ENCODE results near the gene SVOP. TPM values are rescaled to one million over a fixed set of nuclear protein-coding genes. Genes with fewer than 3 reads are reported as not detected.

The SVOP gene
- total RNA-seq, 3 donors from 2014 or later, result not detected

GRCh38 chr12:108930756-108931155 lies 90.1 kb downstream of the SVOP start:
- Histone ChIP-seq H3K27ac (no peak overlapping the region), H3K9me3 (peaks cover 0 to 8% of the 10 kb centered on the region in 2 donors), H3K4me1 (no peaks in the 10 kb centered on the region), H3K27me3 (no peaks in the 10 kb centered on the region), H3K36me3 (no peaks in the 10 kb centered on the region), H3K4me3 (no peak overlapping the region)
- no peak for TF ChIP-seq POLR2AphosphoS5 (IDR thresholded peaks at IDR 0.05)
- intact Hi-C loops (cut with DNase I; ENCODE audit: low total_unique reads), result no loop called here
- no peak for DNase-seq (ENCODE audit: low spot score in 2 of 2)

GRCh38 chr12:108930155-108930554 lies 90.7 kb downstream of the SVOP start:
- no peak for DNase-seq (ENCODE audit: low spot score in 2 of 2)
- Histone ChIP-seq H3K9me3 (peaks cover 0 to 8% of the 10 kb centered on the region in 2 donors), H3K36me3 (no peaks in the 10 kb centered on the region), H3K27me3 (no peaks in the 10 kb centered on the region), H3K4me1 (no peaks in the 10 kb centered on the region), H3K4me3 (no peak overlapping the region), H3K27ac (no peak overlapping the region)
- intact Hi-C loops (cut with DNase I; ENCODE audit: low total_unique reads), result no loop called here
- TF ChIP-seq, protein P1, sequence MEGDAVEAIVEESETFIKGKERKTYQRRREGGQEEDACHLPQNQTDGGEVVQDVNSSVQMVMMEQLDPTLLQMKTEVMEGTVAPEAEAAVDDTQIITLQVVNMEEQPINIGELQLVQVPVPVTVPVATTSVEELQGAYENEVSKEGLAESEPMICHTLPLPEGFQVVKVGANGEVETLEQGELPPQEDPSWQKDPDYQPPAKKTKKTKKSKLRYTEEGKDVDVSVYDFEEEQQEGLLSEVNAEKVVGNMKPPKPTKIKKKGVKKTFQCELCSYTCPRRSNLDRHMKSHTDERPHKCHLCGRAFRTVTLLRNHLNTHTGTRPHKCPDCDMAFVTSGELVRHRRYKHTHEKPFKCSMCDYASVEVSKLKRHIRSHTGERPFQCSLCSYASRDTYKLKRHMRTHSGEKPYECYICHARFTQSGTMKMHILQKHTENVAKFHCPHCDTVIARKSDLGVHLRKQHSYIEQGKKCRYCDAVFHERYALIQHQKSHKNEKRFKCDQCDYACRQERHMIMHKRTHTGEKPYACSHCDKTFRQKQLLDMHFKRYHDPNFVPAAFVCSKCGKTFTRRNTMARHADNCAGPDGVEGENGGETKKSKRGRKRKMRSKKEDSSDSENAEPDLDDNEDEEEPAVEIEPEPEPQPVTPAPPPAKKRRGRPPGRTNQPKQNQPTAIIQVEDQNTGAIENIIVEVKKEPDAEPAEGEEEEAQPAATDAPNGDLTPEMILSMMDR (IDR thresholded peaks at IDR 0.05), result no peak
- TF ChIP-seq POLR2A (IDR thresholded peaks at IDR 0.05) (no peak), POLR2AphosphoS5 (IDR thresholded peaks at IDR 0.05) (no peak)

GRCh38 chr12:108928695-108929094 lies 92.2 kb downstream of the SVOP start:
- no peaks in the 10 kb centered on the region for H3K4me1 ChIP-seq
- H3K27me3 ChIP-seq, result no peaks in the 10 kb centered on the region
- H3K27ac ChIP-seq, result no peak overlapping the region
- no peaks in the 10 kb centered on the region for H3K36me3 ChIP-seq
- TF ChIP-seq, protein P1 (IDR thresholded peaks at IDR 0.05), result no peak
- TF ChIP-seq POLR2AphosphoS5 (IDR thresholded peaks at IDR 0.05), result no peak
- no peak for TF ChIP-seq POLR2A (IDR thresholded peaks at IDR 0.05)
- DNase-seq (ENCODE audit: low spot score in 2 of 2), result no peak
- intact Hi-C loops (cut with DNase I; ENCODE audit: low total_unique reads), result loop anchor here (5.0 kb wide), 1 partner anchor 896 kb away; no protein-coding TSS in a partner anchor
- no peak overlapping the region for H3K4me3 ChIP-seq
- peaks cover 0 to 8% of the 10 kb centered on the region in 2 donors for H3K9me3 ChIP-seq

- Histone ChIP-seq H3K27me3 (no peaks in the 10 kb centered on the region), H3K9me3 (peaks cover 0 to 35% of the 10 kb centered on the region in 2 donors), H3K27ac (no peak overlapping the region), H3K36me3 (no peaks in the 10 kb centered on the region), H3K4me3 (no peak overlapping the region), H3K4me1 (no peaks in the 10 kb centered on the region)
- intact Hi-C loops (cut with DNase I; ENCODE audit: low total_unique reads), result no loop called here
- no peak for DNase-seq (ENCODE audit: low spot score in 2 of 2)
- TF ChIP-seq POLR2A (IDR thresholded peaks at IDR 0.05), result no peak
- TF ChIP-seq POLR2AphosphoS5 (IDR thresholded peaks at IDR 0.05), result no peak
- TF ChIP-seq, protein P1 (IDR thresholded peaks at IDR 0.05), result no peak
Observed at GRCh38 chr12:108922918-108923317, 98.0 kb downstream of the SVOP start.

- no peak for TF ChIP-seq POLR2A (IDR thresholded peaks at IDR 0.05)
- peaks cover 0 to 32% of the 10 kb centered on the region in 2 donors for H3K9me3 ChIP-seq
- H3K36me3 ChIP-seq, result no peaks in the 10 kb centered on the region
- H3K27me3 ChIP-seq, result no peaks in the 10 kb centered on the region
- no peak overlapping the region for H3K27ac ChIP-seq
- H3K4me1 ChIP-seq, result no peaks in the 10 kb centered on the region
- no peak overlapping the region for H3K4me3 ChIP-seq
- DNase-seq (ENCODE audit: low spot score in 2 of 2), result no peak
- intact Hi-C loops (cut with DNase I; ENCODE audit: low total_unique reads), result no loop called here
Observed at GRCh38 chr12:108921946-108922345, 98.9 kb downstream of the SVOP start.

- Histone ChIP-seq H3K4me3 (no peak overlapping the region), H3K4me1 (no peaks in the 10 kb centered on the region), H3K36me3 (no peaks in the 10 kb centered on the region), H3K27ac (no peak overlapping the region), H3K27me3 (no peaks in the 10 kb centered on the region), H3K9me3 (peaks cover 0 to 27% of the 10 kb centered on the region in 2 donors)
- no peak for DNase-seq (ENCODE audit: low spot score in 2 of 2)
- TF ChIP-seq POLR2AphosphoS5 (IDR thresholded peaks at IDR 0.05) (no peak), POLR2A (IDR thresholded peaks at IDR 0.05) (no peak)
- TF ChIP-seq, protein P1 (IDR thresholded peaks at IDR 0.05), result no peak
- intact Hi-C loops (cut with DNase I; ENCODE audit: low total_unique reads), result no loop called here
Observed at GRCh38 chr12:108918960-108919642, 101.8 kb downstream of the SVOP start.

Data from breast epithelium (tissue), 4 donors.